K562 (cell line): Measurements from ENCODE around the gene MLLT1. TPM values are rescaled to one million over a fixed set of nuclear protein-coding genes. Genes with fewer than 3 reads are reported as not detected.

ENCODE experiments used
- AFF4 ChIP-seq: sonication (generic); formaldehyde crosslinking; IDR thresholded peaks from 2 replicates; pipeline ENCODE4 v1.8.0; 2023; ENCODE audit warnings: mild to moderate bottlenecking, missing genetic modification reagents
- ATF2 ChIP-seq: sonication (generic); formaldehyde crosslinking; IDR thresholded peaks from 2 replicates; pipeline ENCODE4 v1.8.1; 2022; ENCODE audit warnings: missing genetic modification reagents
- CAMTA2 ChIP-seq: fragments of 250-450 bp; sonication (Bioruptor Pico); conservative IDR thresholded peaks from 2 replicates; pipeline ENCODE4 v1.5.1; 2022
- CTCFL ChIP-seq: IDR thresholded peaks from 2 replicates; pipeline ENCODE4 v1.6.1; 2011; ENCODE audit warnings: borderline replicate concordance, low read depth, mild to moderate bottlenecking, moderate library complexity, low read length; ENCODE audit not compliant: insufficient read depth, poor library complexity, severe bottlenecking
- CXXC5 ChIP-seq: fragments of 250-450 bp; sonication (Bioruptor Pico); IDR thresholded peaks from 2 replicates; pipeline ENCODE4 v1.8.0; 2022; ENCODE audit warnings: inconsistent platforms, mild to moderate bottlenecking, moderate library complexity
- ID3 ChIP-seq, 2 experiments: fragments of 250-450 bp in 1 of 2; fragments of 450-650 bp in 1 of 2; sonication (Bioruptor Pico) in 1 of 2; IDR thresholded peaks; 2 replicates each; pipeline versions ENCODE4 v1.6.1 to v1.8.0; 2016 to 2021; ENCODE audit warnings: mild to moderate bottlenecking in 2 of 2, moderate library complexity in 2 of 2, missing compliant biosample characterization in 1 of 2, missing genetic modification characterization in 1 of 2
- NR2C1 ChIP-seq, 2 experiments: fragments of 450-650 bp; IDR thresholded peaks; 2 replicates each; pipeline ENCODE4 v1.6.1; 2017; ENCODE audit warnings: mild to moderate bottlenecking in 2 of 2, antibody characterized with exemption in 1 of 2, inconsistent platforms in 1 of 2, missing compliant biosample characterization in 1 of 2, missing genetic modification characterization in 1 of 2
- NR2F6 ChIP-seq: fragments of 450-650 bp; formaldehyde crosslinking; IDR thresholded peaks from 2 replicates; pipeline ENCODE4 v1.4.0; 2020; ENCODE audit warnings: mild to moderate bottlenecking
- RAD51 ChIP-seq: fragments of 450-650 bp; IDR thresholded peaks from 2 replicates; pipeline ENCODE4 v1.7.1; 2016; ENCODE audit warnings: low read depth, mild to moderate bottlenecking, borderline replicate concordance
- SFPQ ChIP-seq: fragments of 200-400 bp; formaldehyde crosslinking; IDR thresholded peaks from 2 replicates; pipeline ENCODE4 v1.6.1; 2017; ENCODE audit warnings: mild to moderate bottlenecking, low read depth, low read length, moderate library complexity
- SP1 ChIP-seq: sonication (generic); formaldehyde crosslinking; IDR thresholded peaks from 2 replicates; pipeline ENCODE4 v1.8.1; 2022; ENCODE audit warnings: mild to moderate bottlenecking, missing genetic modification reagents
- THRAP3 ChIP-seq: fragments of 450-650 bp; IDR thresholded peaks from 2 replicates; pipeline ENCODE4 v1.6.1; 2016; ENCODE audit warnings: mild to moderate bottlenecking, inconsistent platforms, borderline replicate concordance
- USF1 ChIP-seq: sonication (generic); formaldehyde crosslinking; IDR thresholded peaks from 2 replicates; pipeline ENCODE4 v1.9.0; 2022; ENCODE audit warnings: mild to moderate bottlenecking, missing genetic modification reagents
- ZNF311 ChIP-seq: fragments of 250-450 bp; sonication (Bioruptor Pico); IDR thresholded peaks from 2 replicates; pipeline ENCODE4 v1.4.0; 2020; ENCODE audit warnings: mild to moderate bottlenecking, moderate library complexity
- ZNF445 ChIP-seq: fragments of 250-450 bp; sonication (Bioruptor Pico); IDR thresholded peaks from 2 replicates; pipeline ENCODE4 v1.4.0; 2020; ENCODE audit warnings: low read depth, mild to moderate bottlenecking, moderate library complexity
- polyA plus RNA-seq, 8 experiments: library from polyadenylated mRNA; depleted of rRNA in 4 of 8; stranded (reverse) in 5 of 8; unstranded in 3 of 8; fragments of >200 nt; fragmentation: Nextera tagmentation in 2 of 8; fragmentation: Illumina TruSeq in 1 of 8; extraction: Ambion mirVana in 2 of 8; extraction: Trizol in 1 of 8; gene quantifications; 2 replicates each; pipeline versions ENCODE4 v1.2.1 to v1.2.3, GENCODE V29; 2011 to 2014; ENCODE audit warnings: inconsistent platforms in 1 of 8, missing spikeins in 1 of 8
- total RNA-seq, 7 experiments: library from RNA; depleted of rRNA in 6 of 7; stranded (reverse); fragments of >200 nt in 6 of 7; fragmentation: Illumina TruSeq in 2 of 7; extraction: Trizol in 2 of 7; gene quantifications; 2 replicates each; pipeline versions ENCODE4 v1.2.1 to v1.2.3, GENCODE V29; 2011 to 2021; ENCODE audit warnings: low replicate concordance in 1 of 7

MLLT1 gene
- total and polyA plus RNA-seq, 9 of the 15 experiments (the other 6 are each of a cell fraction or from before 2014, with no cell fraction given), result 0.23 to 63.5 (median 15.4) TPM

GRCh38 chr19:6216996-6217751 lies 62.6 kb downstream of the MLLT1 start (continued):
- TF ChIP-seq ATF2 (CRISPR knock-in tag), result no peak
- no peak for TF ChIP-seq CTCFL
- TF ChIP-seq USF1 (CRISPR knock-in tag), result peak; percentile 83
- no peak for TF ChIP-seq NR2F6 (CRISPR knock-in tag)
- TF ChIP-seq AFF4 (CRISPR knock-in tag), result no peak
- peak; percentile 77 for TF ChIP-seq RAD51
- no peak for TF ChIP-seq CAMTA2
- TF ChIP-seq THRAP3, result no peak
- TF ChIP-seq ZNF311 (CRISPR knock-in tag), result no peak
- no peak for TF ChIP-seq ZNF445 (CRISPR knock-in tag)
- no peak for TF ChIP-seq SP1 (CRISPR knock-in tag)
- no peak for TF ChIP-seq CXXC5 (CRISPR knock-in tag)
- TF ChIP-seq ID3 (CRISPR knock-in tag; IDR thresholded peaks at IDR 0.05), result no peak
- TF ChIP-seq ID3 (tag; IDR thresholded peaks at IDR 0.05), result no peak; the same call in 1 of the 2 replicates
- no peak for TF ChIP-seq NR2C1 (IDR thresholded peaks at IDR 0.05)
- TF ChIP-seq NR2C1 (tag; IDR thresholded peaks at IDR 0.05), result no peak
- no peak for TF ChIP-seq SFPQ
